Neuronal stem cell (in vitro differentiated cells): ENCODE data around the gene TCF15. TPM values are rescaled to one million over a fixed set of nuclear protein-coding genes. Genes with fewer than 3 reads are reported as not detected.
A peak's percentile ranks its signal among the peaks of the same experiment; 100 is the strongest.

Source experiments
- DNase-seq: peaks from one replicate; pipeline ENCODE4 v3.0.0-alpha.2; 2013; ENCODE audit warnings: low spot score
- H2AFZ ChIP-seq: one replicate; pipeline ENCODE4 v1.6.1; 2013; ENCODE audit warnings: mild to moderate bottlenecking, low read length, inconsistent platforms
- H2AK5ac ChIP-seq: 2 replicates; pipeline ENCODE4 v1.6.1; 2013; ENCODE audit warnings: low read depth, mild to moderate bottlenecking, inconsistent platforms, low read length, moderate library complexity, mixed read lengths
- H2BK120ac ChIP-seq: 2 replicates; pipeline ENCODE4 v1.6.1; 2013; ENCODE audit warnings: low read depth, mild to moderate bottlenecking, inconsistent platforms, low read length, moderate library complexity, mixed read lengths
- H2BK12ac ChIP-seq: one replicate; pipeline ENCODE4 v1.6.1; 2013; ENCODE audit warnings: low read length, inconsistent platforms
- H2BK15ac ChIP-seq: 2 replicates; pipeline ENCODE4 v1.6.1; 2013; ENCODE audit warnings: mild to moderate bottlenecking, low read length, inconsistent platforms, mixed read lengths
- H2BK5ac ChIP-seq: one replicate; pipeline ENCODE4 v1.6.1; 2013; ENCODE audit warnings: inconsistent platforms, mild to moderate bottlenecking, low read length, moderate library complexity
- H3K14ac ChIP-seq: one replicate; pipeline ENCODE4 v1.6.1; 2013; ENCODE audit warnings: low read length, inconsistent platforms
- H3K18ac ChIP-seq: 2 replicates; pipeline ENCODE4 v1.6.1; 2013; ENCODE audit warnings: low read length, inconsistent platforms
- H3K23ac ChIP-seq: 2 replicates; pipeline ENCODE4 v1.6.1; 2013; ENCODE audit warnings: low read depth, mild to moderate bottlenecking, mixed read lengths, low read length, inconsistent platforms; ENCODE audit not compliant: poor library complexity
- H3K27ac ChIP-seq: replicated peaks from 3 replicates; pipeline ENCODE4 v1.5.1; 2013; ENCODE audit warnings: low read length, inconsistent platforms
- H3K27me3 ChIP-seq, 3 experiments: 2 replicates each; pipeline ENCODE4 v1.6.1; 2013; ENCODE audit warnings: low read length in 3 of 3, mild to moderate bottlenecking in 2 of 3, inconsistent platforms in 1 of 3, low read depth in 1 of 3, mixed read lengths in 1 of 3, moderate library complexity in 1 of 3; ENCODE audit not compliant: control insufficient read depth in 3 of 3, insufficient read depth in 3 of 3
- H3K36me3 ChIP-seq, 2 donors: replicated peaks in 1 of 2; 2 replicates each; pipeline ENCODE4 v1.6.1; 2013; ENCODE audit warnings: low read length in 2 of 2; ENCODE audit not compliant: control insufficient read depth in 2 of 2, insufficient read depth in 2 of 2
- H3K4ac ChIP-seq: 2 replicates; pipeline ENCODE4 v1.6.1; 2013; ENCODE audit warnings: inconsistent platforms, mild to moderate bottlenecking, low read length, moderate library complexity
- H3K4me1 ChIP-seq, 2 donors: 1 replicate in 1 of 2; 2 replicates in 1 of 2; pipeline ENCODE4 v1.6.1; 2013; ENCODE audit warnings: low read length in 2 of 2, low read depth in 1 of 2; ENCODE audit not compliant: control insufficient read depth in 2 of 2, insufficient read depth in 1 of 2
- H3K4me2 ChIP-seq: one replicate; pipeline ENCODE4 v1.6.1; 2013; ENCODE audit warnings: mild to moderate bottlenecking, low read length, inconsistent platforms; ENCODE audit not compliant: insufficient read depth, poor library complexity, severe bottlenecking
- H3K4me3 ChIP-seq, 2 donors: 2 replicates each; pipeline ENCODE4 v1.5.1; 2013; ENCODE audit warnings: low read length in 2 of 2, mild to moderate bottlenecking in 2 of 2, inconsistent platforms in 1 of 2, moderate library complexity in 1 of 2
- H3K79me1 ChIP-seq: one replicate; pipeline ENCODE4 v1.6.1; 2013; ENCODE audit warnings: low read depth, mild to moderate bottlenecking, inconsistent platforms, low read length, moderate library complexity
- H3K9ac ChIP-seq: one replicate; pipeline ENCODE4 v1.6.1; 2013; ENCODE audit warnings: mild to moderate bottlenecking, low read depth, low read length, inconsistent platforms; ENCODE audit not compliant: poor library complexity
- H3K9me3 ChIP-seq, 2 donors: replicated peaks in 1 of 2; 2 replicates each; pipeline versions ENCODE3 to v1.6.1; 2013; ENCODE audit warnings: low read length in 2 of 2, mild to moderate bottlenecking in 2 of 2, inconsistent platforms in 1 of 2, low read depth in 1 of 2, mixed read lengths in 1 of 2, moderate library complexity in 1 of 2; ENCODE audit not compliant: control insufficient read depth in 2 of 2, insufficient read depth in 1 of 2
- H4K8ac ChIP-seq: one replicate; pipeline ENCODE4 v1.6.1; 2013; ENCODE audit warnings: low read depth, mild to moderate bottlenecking, inconsistent platforms, low read length, moderate library complexity
- H4K91ac ChIP-seq: one replicate; pipeline ENCODE4 v1.6.1; 2013; ENCODE audit warnings: low read length, low read depth, mild to moderate bottlenecking, inconsistent platforms; ENCODE audit not compliant: poor library complexity
- WGBS, 2 donors: extraction: QIAGEN DNeasy Blood & Tissue Kit; methylation state at CpG; one replicate each; pipeline ENCODE4 v1.1.7; 2013; ENCODE audit warnings: missing lambda C conversion rate in 2 of 2, mixed read lengths in 1 of 2; ENCODE audit not compliant: insufficient read length in 2 of 2, insufficient replicate concordance in 1 of 2; ENCODE audit errors: extremely low coverage in 2 of 2; 5-methylcytosine and 5-hydroxymethylcytosine counted together
- polyA plus RNA-seq, 2 experiments: library from polyadenylated mRNA; stranded (reverse); fragments of 200-250 nt; gene quantifications; one replicate each; pipeline ENCODE4 v1.2.3, GENCODE V29; 2013

The TCF15 gene
- 2.0 TPM for polyA plus RNA-seq (2013, experiment 1 of 2)
- 1.8 TPM for polyA plus RNA-seq (2013, experiment 2 of 2)

DNA sequence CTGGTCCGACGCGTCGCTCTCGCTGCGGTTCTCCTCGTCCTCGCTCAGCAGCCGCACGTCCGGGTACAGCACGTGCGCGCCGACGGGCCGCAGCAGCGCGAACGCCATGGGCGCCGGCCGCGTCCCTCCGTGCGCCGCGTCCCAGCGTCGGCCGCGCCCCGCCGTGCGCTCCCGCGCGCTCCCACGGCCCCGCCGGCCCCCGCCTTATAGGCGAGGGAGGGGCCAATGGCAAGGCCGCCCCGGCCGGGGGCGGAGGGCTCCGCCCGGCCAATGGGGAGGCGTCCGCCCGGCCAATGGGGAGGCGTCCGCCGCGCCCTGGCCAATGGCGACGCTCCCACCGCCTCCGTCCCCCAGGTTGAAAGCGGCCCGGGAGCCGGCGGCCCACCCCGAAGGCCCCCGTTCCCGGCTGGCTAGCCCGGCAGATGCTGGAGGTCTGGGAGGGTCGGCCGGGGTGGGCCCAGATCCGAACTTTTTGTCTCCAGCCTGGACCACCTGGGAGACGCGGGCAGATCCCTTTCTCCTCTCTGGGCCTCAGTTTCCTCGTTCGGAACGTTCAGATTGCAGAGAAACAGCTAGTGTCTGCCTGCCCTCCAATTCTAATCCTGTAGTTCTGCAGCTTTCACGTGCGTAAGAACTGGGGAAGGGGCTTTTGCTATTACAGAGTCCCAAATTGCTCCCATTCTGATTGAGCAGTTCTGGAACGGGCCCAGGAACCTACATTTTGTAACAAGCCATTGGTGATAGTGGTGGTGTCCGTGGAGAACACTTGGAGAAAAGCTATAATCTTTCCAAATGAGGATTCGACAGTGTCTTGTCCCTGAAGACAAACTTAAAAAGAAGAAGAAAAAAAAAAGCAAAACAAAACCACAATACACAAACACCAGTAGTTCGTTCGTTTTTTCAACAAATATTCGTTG is at the start of gene TCF15:
Gene TCF15 (minus strand): TSS at position 180 of the 917 bp plus-strand sequence. CDS start 72 bp downstream, at position 108.
- WGBS, 2 donors: no CpG with 5 or more reads among the region's 84 CpGs
- Histone ChIP-seq H2AK5ac (no peak within 1 kb of the TSS), H2BK120ac (no peak within 1 kb of the TSS), H3K23ac (peak within 1 kb of the TSS; percentile 48), H3K9ac (peak within 1 kb of the TSS; percentile 86), H3K4me2 (peak within 1 kb of the TSS; percentile 68), H3K14ac (peak within 1 kb of the TSS; percentile 96), H2AFZ (peak within 1 kb of the TSS; percentile 28), H3K36me3 (no peaks in the 10 kb centered on the region), H4K91ac (no peak within 1 kb of the TSS), H3K27me3 (peaks cover 4 to 88% (median 30%) of the 10 kb centered on the region in 3 experiments), H3K4me1 (peaks cover 0 to 3% of the 10 kb centered on the region in 2 donors), H3K18ac (peak within 1 kb of the TSS; percentile 60), H3K4ac (no peak within 1 kb of the TSS), H2BK5ac (no peak within 1 kb of the TSS), H3K9me3 (no peaks in the 10 kb centered on the region), H4K8ac (no peak within 1 kb of the TSS), H2BK15ac (peak within 1 kb of the TSS; percentile 24), H2BK12ac (no peak within 1 kb of the TSS), H3K4me3 (peak within 1 kb of the TSS in 1 of 2 donors; percentile 87), H3K79me1 (no peaks in the 10 kb centered on the region), H3K27ac (no peak within 1 kb of the TSS)
- DNase-seq: peak; percentile 70

DNA sequence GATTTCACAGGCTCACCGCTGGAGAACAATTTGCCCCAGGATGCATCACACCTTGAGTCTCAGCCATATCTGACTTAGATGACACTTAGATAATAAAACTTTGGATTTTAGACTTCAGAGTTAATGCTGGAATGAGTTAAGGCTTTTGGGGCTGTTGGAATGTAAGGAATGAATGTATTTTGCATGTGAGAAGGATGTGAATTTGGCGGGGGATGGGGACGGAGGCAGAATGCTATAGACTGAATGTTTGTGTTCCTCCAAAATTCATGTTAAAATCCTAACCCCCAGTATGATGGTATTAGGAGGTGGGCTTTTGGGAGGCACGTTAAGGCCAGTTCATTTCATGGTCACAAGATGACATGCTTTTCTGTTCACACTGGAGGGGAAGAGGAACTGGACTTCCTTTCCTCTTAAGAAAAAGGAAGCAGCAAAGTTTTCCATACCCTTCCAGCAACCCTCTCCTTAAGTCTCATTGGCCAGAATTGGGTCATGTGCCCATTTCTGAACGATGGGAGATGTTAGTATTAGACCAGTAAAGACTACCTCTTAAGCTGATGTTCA is 48.7 kb upstream of the TCF15 start:
- Histone ChIP-seq H3K23ac (no peak overlapping the region), H3K27ac (no peak overlapping the region), H3K9ac (no peak overlapping the region), H3K27me3 (peaks cover 3 to 83% (median 30%) of the 10 kb centered on the region in 3 experiments), H3K36me3 (no peaks in the 10 kb centered on the region), H3K79me1 (no peaks in the 10 kb centered on the region), H3K9me3 (no peaks in the 10 kb centered on the region), H2AK5ac (no peak overlapping the region), H2BK15ac (no peak overlapping the region), H4K91ac (no peak overlapping the region), H3K4me1 (peaks cover 12 to 17% of the 10 kb centered on the region in 2 donors), H3K4me2 (no peak overlapping the region), H4K8ac (no peak overlapping the region), H3K4ac (no peak overlapping the region), H2AFZ (no peak overlapping the region), H3K4me3 (no peak overlapping the region), H2BK5ac (no peak overlapping the region), H2BK120ac (no peak overlapping the region), H3K18ac (no peak overlapping the region), H2BK12ac (no peak overlapping the region), H3K14ac (no peak overlapping the region)
- WGBS, 2 donors: no CpG with 5 or more reads among the region's 5 CpGs
- DNase-seq: no peak

- Histone ChIP-seq H2AFZ (no peak overlapping the region), H3K4me3 (no peak overlapping the region), H4K8ac (no peak overlapping the region), H3K4me1 (peaks cover 15 to 21% of the 10 kb centered on the region in 2 donors), H3K23ac (no peak overlapping the region), H3K4ac (no peak overlapping the region), H2BK5ac (no peak overlapping the region), H3K18ac (no peak overlapping the region), H2BK15ac (no peak overlapping the region), H3K27me3 (peaks cover 3 to 81% (median 27%) of the 10 kb centered on the region in 3 experiments), H4K91ac (no peak overlapping the region), H3K36me3 (no peaks in the 10 kb centered on the region), H3K14ac (no peak overlapping the region), H2AK5ac (no peak overlapping the region), H3K4me2 (no peak overlapping the region), H3K27ac (no peak overlapping the region), H3K9ac (no peak overlapping the region), H3K9me3 (no peaks in the 10 kb centered on the region), H2BK120ac (no peak overlapping the region), H2BK12ac (no peak overlapping the region), H3K79me1 (no peaks in the 10 kb centered on the region)
- WGBS, 2 donors: no CpG with 5 or more reads among the region's 2 CpGs
- DNase-seq: no peak
Measured at GRCh38 chr20:658202-658601, 48.1 kb upstream of the TCF15 start.
